CD4-positive, alpha-beta T cell (primary cell): Measurements from ENCODE around the gene UNC80. TPM values are rescaled to one million over a fixed set of nuclear protein-coding genes. Genes with fewer than 3 reads are reported as not detected.

Source experiments
- ATAC-seq: fragments of 200-7000 bp; cut with Tn5 transposase; one replicate; pipeline ENCODE4 v1.10.0; 2022; ENCODE audit warnings: mild to moderate bottlenecking; ENCODE audit not compliant: poor library complexity
- CTCF ChIA-PET: fragments of 350-600 bp; sonication (Branson Sonifier 250); formaldehyde crosslinking; loops from one replicate; lab custom pipeline; 2021; ENCODE audit warnings: antibody characterized with exemption, inconsistent platforms; lab: Charles Lee
- POLR2A ChIA-PET: fragments of 350-600 bp; sonication (Branson Sonifier 250); formaldehyde crosslinking; loops from one replicate; lab custom pipeline; 2021; ENCODE audit warnings: antibody characterized with exemption, inconsistent platforms; lab: Charles Lee
- DNase-seq, 14 experiments: peaks; one replicate each; pipeline ENCODE4 v3.0.0-alpha.2; 2013 to 2020; ENCODE audit warnings: mixed read lengths in 2 of 14
- H3K27ac ChIP-seq, 2 donors: one replicate each; pipeline versions ENCODE4 v1.5.1 to v1.7.0; 2013; ENCODE audit warnings: low read length in 2 of 2, low read depth in 1 of 2, mild to moderate bottlenecking in 1 of 2
- H3K27me3 ChIP-seq, 2 experiments: 1 replicate in 1 of 2; 2 replicates in 1 of 2; pipeline versions ENCODE4 v1.6.1 to v1.7.0; 2013; ENCODE audit warnings: low read length in 2 of 2, control low read depth in 1 of 2, mild to moderate bottlenecking in 1 of 2, moderate library complexity in 1 of 2; ENCODE audit not compliant: insufficient read depth in 2 of 2, control insufficient read depth in 1 of 2
- H3K36me3 ChIP-seq: one replicate; pipeline ENCODE4 v1.6.1; 2013; ENCODE audit warnings: low read length, control low read depth; ENCODE audit not compliant: insufficient read depth
- H3K4me1 ChIP-seq: one replicate; pipeline ENCODE4 v1.6.1; 2013; ENCODE audit warnings: low read length, control low read depth; ENCODE audit not compliant: insufficient read depth
- H3K4me3 ChIP-seq: one replicate; pipeline ENCODE4 v1.5.1; 2013; ENCODE audit warnings: mild to moderate bottlenecking, low read length, moderate library complexity
- H3K9me3 ChIP-seq, 2 experiments: 1 replicate in 1 of 2; 2 replicates in 1 of 2; pipeline versions ENCODE4 v1.6.1 to v1.7.0; 2013; ENCODE audit warnings: low read length in 2 of 2, mild to moderate bottlenecking in 2 of 2, control low read depth in 1 of 2, moderate library complexity in 1 of 2; ENCODE audit not compliant: control insufficient read depth in 1 of 2, insufficient read depth in 1 of 2
- H3K27ac Mint-ChIP-seq: one replicate; pipeline ENCODE4 v1.8.0; 2020; ENCODE audit warnings: mixed read lengths
- H3K27me3 Mint-ChIP-seq: one replicate; pipeline ENCODE4 v1.8.0; 2021; ENCODE audit warnings: mixed read lengths
- H3K36me3 Mint-ChIP-seq: one replicate; pipeline ENCODE4 v1.8.0; 2021; ENCODE audit warnings: low read depth, mixed read lengths
- H3K4me1 Mint-ChIP-seq: one replicate; pipeline ENCODE4 v1.8.0; 2021; ENCODE audit warnings: low read depth, mixed read lengths
- H3K4me3 Mint-ChIP-seq: one replicate; pipeline ENCODE4 v1.8.0; 2020; ENCODE audit warnings: mild to moderate bottlenecking, mixed read lengths
- H3K9me3 Mint-ChIP-seq: one replicate; pipeline ENCODE4 v1.8.0; 2020; ENCODE audit warnings: mixed read lengths
- intact Hi-C, 2 experiments: fragments of 100-400 bp; cut with DNase I in 1 of 2; cut with micrococcal nuclease in 1 of 2; formaldehyde crosslinking; loops; one replicate each; pipeline versions ENCODE4 v1.15.1 to v1.9.0; 2023 to 2025; cut with DNase I, micrococcal nuclease
- total RNA-seq, 174 experiments: library from RNA in 2 of 174; stranded (reverse) in 2 of 174; gene quantifications; one replicate each; pipeline ENCODE4 v1.2.3 and lab custom pipeline; 2021 to 2026
- TF ChIP-seq, protein P1 (sequence below): fragments of 200-600 bp; IDR thresholded peaks from one replicate; pipeline ENCODE4 v1.8.0; 2022; ENCODE audit warnings: antibody characterized with exemption, mild to moderate bottlenecking

UNC80 gene
- total RNA-seq, 2 experiments from 2014 or later = not detected

GRCh38 chr2:209734805-209735204 lies 36.8 kb upstream of the UNC80 start:
- CTCF ChIA-PET = interaction anchor here (0.5 kb wide), 1 partner anchor 607 kb away, joined by 3 read pairs; no protein-coding TSS in a partner anchor
- DNase-seq = no peak
- TF ChIP-seq, protein P1, sequence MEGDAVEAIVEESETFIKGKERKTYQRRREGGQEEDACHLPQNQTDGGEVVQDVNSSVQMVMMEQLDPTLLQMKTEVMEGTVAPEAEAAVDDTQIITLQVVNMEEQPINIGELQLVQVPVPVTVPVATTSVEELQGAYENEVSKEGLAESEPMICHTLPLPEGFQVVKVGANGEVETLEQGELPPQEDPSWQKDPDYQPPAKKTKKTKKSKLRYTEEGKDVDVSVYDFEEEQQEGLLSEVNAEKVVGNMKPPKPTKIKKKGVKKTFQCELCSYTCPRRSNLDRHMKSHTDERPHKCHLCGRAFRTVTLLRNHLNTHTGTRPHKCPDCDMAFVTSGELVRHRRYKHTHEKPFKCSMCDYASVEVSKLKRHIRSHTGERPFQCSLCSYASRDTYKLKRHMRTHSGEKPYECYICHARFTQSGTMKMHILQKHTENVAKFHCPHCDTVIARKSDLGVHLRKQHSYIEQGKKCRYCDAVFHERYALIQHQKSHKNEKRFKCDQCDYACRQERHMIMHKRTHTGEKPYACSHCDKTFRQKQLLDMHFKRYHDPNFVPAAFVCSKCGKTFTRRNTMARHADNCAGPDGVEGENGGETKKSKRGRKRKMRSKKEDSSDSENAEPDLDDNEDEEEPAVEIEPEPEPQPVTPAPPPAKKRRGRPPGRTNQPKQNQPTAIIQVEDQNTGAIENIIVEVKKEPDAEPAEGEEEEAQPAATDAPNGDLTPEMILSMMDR = no peak
- no peak for ATAC-seq
- Mint-ChIP-seq H3K27ac (no peak overlapping the region), H3K4me1 (no peaks in the 10 kb centered on the region), H3K9me3 (no peaks in the 10 kb centered on the region), H3K4me3 (no peak overlapping the region), H3K36me3 (no peaks in the 10 kb centered on the region), H3K27me3 (no peaks in the 10 kb centered on the region)
- intact Hi-C loops = no loop called here
- no peaks in the 10 kb centered on the region for H3K27me3 ChIP-seq
- H3K27ac ChIP-seq = no peak overlapping the region
- POLR2A ChIA-PET = no interaction called here
- H3K4me3 ChIP-seq = no peak overlapping the region
- H3K4me1 ChIP-seq = no peaks in the 10 kb centered on the region
- H3K9me3 ChIP-seq = no peaks in the 10 kb centered on the region
- no peaks in the 10 kb centered on the region for H3K36me3 ChIP-seq

DNA sequence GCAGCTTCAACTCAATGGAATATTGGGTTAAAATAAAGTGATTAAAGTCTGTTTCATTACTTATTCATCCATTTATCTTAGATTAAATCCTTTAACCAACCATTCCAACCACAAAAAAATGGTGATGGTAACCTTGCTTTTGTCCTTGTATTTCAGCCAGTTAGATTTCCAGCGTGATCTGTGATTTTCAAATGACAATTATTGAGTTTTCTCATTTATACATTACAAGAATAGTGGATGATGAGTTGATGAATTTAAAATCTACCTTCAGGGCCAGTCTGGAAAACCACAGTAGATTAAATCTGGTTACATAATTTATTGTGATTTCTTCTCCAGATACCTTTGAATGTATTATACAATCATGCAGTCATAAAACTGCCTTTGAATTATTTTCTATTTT lies 29.7 kb upstream of the UNC80 start:
- Histone ChIP-seq H3K27ac (no peak overlapping the region), H3K4me3 (no peak overlapping the region), H3K27me3 (no peaks in the 10 kb centered on the region), H3K4me1 (no peaks in the 10 kb centered on the region), H3K36me3 (no peaks in the 10 kb centered on the region), H3K9me3 (no peaks in the 10 kb centered on the region)
- TF ChIP-seq, protein P1 = no peak
- no peak overlapping the region for H3K27ac Mint-ChIP-seq
- ChIA-PET CTCF (no interaction called here), POLR2A (no interaction called here)
- DNase-seq = no peak
- H3K9me3 Mint-ChIP-seq = no peaks in the 10 kb centered on the region
- intact Hi-C loops = no loop called here
- H3K27me3 Mint-ChIP-seq = no peaks in the 10 kb centered on the region
- H3K4me3 Mint-ChIP-seq = no peak overlapping the region
- ATAC-seq = no peak
- no peaks in the 10 kb centered on the region for H3K36me3 Mint-ChIP-seq
- no peaks in the 10 kb centered on the region for H3K4me1 Mint-ChIP-seq

- ATAC-seq (no peak), DNase-seq (no peak)
- no peaks in the 10 kb centered on the region for H3K9me3 ChIP-seq
- Mint-ChIP-seq H3K27ac (no peak overlapping the region), H3K4me1 (no peaks in the 10 kb centered on the region), H3K4me3 (no peak overlapping the region), H3K9me3 (peaks cover 2% of the 10 kb centered on the region), H3K27me3 (peaks cover 6% of the 10 kb centered on the region), H3K36me3 (no peaks in the 10 kb centered on the region)
- ChIA-PET POLR2A (no interaction called here), CTCF (no interaction called here)
- TF ChIP-seq, protein P1 = no peak
- no peaks in the 10 kb centered on the region for H3K36me3 ChIP-seq
- H3K27me3 ChIP-seq = peaks cover 0 to 3% of the 10 kb centered on the region in 2 experiments
- intact Hi-C loops = no loop called here
- H3K27ac ChIP-seq = no peak overlapping the region
- H3K4me1 ChIP-seq = no peaks in the 10 kb centered on the region
- H3K4me3 ChIP-seq = no peak overlapping the region
Observed at GRCh38 chr2:209753020-209753419, 18.6 kb upstream of the UNC80 start.
